HS-5 (cell line): Measurements from ENCODE around the gene CCDC12.

ENCODE experiments used
- DNase-seq: peaks from one replicate; pipeline ENCODE4 v3.0.0-alpha.2; 2012; ENCODE audit warnings: low read depth

The CCDC12 gene

DNA sequence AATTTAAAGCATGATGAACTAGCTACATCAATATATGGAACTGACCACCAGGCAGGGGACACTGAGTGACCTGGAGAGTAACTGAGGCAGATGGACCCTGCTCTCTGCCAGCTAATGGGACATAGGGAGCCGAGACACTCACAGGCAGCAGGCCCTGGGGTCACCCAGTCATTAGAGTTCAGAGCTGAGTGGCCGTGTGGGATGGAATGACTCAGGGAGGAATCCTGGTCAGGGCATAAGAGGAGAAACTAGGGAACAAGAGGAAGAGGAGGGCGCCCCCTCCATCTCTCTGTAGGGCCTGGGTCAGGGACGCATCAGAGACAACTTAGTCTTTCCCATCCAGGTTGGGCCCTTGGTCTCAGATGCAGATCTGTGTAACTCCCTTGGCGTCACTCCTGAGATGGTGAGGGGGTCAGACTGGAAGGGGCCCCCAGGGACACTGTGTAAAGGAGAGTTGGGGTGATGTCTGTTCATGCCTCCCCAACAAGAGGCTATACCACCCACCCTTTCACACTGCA lies 39.8 kb downstream of the CCDC12 start:
- no peak for DNase-seq

DNA sequence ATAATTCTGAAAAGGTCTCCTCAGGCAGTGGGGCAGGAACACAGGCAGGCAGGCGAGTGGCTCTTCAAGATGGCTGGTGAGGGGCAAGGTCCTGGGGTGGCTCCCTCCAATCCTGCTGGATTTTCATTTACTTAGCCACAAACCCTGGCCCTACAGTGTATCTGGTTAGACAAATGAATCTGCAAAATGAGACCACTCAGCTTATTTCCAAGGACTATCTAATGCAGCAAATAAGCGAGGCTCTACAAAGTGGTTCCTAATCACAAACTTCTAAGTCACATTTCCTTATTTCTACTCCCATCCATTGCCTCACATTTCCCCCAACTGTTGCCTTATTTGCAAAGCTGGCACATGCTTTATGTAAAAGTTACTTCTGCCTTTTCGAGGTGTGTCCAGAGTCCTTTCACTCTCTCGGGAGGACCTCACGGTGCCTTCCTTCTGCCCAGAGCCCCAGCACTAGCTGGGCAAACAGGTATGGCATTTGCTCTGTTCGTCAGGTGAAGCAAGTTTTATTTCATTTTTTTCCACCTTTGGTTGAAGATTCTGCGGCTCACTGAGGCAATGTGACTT lies 40.5 kb downstream of the CCDC12 start:
- no peak for DNase-seq

DNA sequence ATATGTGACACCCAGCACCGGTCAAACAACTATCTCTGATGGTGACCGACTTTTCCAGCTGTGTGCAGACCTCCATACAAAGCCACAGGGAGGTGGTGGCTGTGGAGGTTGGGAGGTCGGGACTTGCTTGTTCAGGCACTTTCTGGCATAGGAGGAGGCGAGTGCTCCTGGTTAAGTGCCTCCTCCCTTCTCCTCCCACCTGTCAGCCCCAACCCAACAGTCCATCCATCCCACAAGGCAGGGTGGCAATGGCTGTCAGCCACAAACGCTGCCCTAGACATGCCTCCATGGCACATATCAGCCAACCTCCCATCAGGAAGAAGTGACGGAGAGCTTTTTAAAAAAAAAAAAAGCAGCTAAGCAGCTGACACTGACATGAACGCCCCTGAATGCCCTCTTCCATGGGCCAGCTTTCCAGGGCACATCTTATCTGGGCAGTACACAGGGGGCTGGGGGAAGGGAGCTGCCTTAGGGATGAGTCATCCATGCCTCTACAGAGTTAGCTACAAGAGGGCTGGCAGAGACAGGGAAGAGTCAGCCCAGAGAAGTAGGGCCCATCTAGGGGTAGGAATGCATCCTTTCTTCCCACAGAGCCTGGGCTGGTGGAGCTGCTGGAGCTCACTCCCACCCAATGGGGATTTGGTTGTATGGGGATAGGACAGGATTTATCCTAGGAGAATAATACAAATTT lies 41.2 kb downstream of the CCDC12 start:
- DNase-seq: peak; percentile 91

DNA sequence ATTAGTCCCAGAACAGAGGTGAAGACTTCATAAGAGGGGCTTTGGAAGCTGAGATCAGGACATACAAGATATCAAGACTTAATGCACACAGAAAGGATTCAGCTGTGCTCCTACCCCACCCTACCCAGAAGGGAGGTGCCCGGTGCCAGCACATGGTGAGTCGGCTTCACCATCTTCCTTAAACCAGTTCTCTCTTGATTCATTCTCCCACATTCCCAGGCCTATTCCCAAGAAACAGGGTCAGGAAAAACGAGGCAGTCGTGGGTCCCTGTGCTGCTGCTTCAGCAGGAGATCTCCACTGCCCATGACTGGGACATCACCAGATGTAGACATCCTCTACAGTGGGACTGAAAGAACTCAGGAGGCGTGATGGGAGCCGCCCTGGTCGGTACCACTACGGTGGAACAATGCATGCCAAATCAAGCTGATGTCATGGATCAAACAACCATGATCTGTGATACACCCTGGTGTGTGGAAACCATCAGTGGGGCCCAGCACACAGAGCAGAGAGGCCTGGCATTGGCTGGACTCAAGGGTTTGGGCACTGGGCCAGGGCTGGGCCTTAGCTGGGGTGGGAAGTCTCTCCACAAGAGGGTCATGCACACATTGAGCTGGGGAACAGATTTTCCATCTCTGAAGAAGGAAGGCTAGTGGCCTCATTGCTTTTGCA lies 41.9 kb downstream of the CCDC12 start:
- peak; percentile 44 for DNase-seq

DNA sequence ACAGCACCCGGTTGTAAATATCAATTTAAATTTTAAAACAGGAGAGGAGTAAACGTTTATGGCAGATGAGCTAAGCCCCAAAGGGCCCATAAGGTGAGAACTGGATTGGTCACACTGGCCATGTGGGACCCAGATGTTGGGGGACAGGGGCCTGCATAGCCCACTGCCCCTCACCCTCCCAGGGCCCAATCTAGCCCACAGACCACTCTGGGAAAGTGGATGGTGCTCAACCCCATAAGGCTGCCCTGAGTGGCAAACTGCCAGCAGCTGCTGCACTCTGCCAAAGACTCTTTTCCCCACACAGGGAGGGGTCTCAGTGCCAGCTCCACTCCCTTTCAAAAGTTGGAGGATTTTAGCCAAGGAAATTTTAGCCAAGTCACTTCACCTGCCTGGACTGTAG lies 42.5 kb downstream of the CCDC12 start:
- DNase-seq: no peak

DNA sequence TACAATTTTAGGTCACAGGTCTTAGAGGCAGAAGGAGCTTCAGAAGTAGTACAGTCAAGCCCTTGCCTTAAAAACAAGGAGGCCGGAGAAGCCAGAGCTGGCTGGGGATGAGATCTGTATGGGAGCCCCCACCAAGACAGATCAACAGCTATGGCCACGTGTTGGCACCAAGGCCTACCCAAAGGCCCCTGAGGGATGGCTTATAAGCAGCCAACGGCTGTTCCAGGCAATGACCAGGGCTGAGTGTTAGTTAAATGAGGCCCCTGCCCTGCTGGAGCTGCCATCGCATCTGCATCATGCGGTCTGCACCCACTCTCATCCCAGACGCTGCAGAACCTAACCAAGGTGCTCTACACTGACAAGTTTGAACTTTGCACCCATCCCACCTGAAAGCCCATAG lies 43.3 kb downstream of the CCDC12 start:
- DNase-seq: no peak

DNA sequence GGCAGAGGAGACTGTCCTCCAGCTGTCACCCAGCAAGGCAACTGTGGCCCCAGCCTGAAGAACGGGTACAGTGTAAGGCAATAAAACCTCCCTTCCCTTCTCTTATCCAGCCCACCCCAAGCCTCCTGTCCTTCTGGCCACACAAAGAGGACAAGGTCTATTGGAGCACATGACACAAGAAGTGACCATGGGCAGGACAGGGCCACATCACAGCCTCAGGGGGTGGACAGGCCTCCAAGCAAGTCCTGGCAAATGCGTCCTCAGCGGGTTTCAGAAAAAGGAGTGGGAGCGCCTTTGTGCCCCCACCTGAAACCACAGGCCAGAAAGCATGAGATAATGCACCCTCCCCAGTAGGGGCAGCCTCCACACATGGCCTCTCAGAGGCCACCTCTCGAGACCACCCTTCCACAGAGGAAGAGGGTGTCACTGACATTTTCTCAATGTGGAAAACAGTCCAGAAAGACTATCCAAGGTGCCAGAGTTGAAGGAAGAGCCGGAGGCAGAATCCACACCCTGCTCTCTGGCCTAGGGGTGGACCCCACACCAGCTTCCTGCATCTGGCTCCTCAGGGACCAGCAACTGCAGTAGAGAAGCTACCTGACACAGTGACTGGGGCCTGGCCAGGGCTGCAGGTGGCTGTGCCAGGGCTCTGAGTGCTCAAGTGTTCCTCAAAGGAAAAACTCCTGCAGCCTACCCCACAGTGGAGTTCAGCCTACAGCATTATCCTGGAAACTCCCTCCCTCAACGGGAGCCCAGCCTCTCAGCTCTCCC lies 43.9 kb downstream of the CCDC12 start:
- no peak for DNase-seq

DNA sequence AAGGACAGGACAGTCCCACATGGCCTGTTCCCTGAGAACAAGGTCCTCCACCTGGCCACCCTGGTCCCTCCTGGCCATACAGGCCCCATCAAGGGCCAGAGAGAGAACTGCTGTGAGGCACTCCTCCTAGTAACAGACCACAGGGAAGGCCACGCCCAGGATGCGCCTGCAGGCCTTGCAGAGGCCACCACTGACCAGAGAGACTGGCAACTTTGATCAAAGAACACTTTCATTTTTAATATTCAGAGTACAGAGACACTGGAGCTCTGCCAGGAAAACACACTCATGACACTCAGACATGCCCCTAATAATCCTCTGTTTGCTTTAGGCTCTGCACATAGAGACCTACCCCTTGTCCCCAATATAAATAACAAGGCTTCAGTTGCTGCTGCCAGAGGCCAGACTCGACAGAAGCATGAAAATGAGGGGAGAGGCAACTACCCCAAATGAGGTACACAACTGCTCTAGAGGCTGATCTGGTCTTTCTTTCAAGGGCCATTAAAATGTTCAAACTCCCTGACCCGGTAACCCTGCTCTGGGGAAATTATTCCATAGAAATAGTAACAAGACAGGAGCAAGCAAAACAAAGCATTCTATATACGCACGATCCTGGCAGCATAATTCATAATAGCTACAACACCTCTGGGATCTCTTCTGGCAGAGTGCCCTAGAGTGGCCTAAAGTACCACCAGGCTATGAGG lies 44.8 kb downstream of the CCDC12 start:
- no peak for DNase-seq

DNA sequence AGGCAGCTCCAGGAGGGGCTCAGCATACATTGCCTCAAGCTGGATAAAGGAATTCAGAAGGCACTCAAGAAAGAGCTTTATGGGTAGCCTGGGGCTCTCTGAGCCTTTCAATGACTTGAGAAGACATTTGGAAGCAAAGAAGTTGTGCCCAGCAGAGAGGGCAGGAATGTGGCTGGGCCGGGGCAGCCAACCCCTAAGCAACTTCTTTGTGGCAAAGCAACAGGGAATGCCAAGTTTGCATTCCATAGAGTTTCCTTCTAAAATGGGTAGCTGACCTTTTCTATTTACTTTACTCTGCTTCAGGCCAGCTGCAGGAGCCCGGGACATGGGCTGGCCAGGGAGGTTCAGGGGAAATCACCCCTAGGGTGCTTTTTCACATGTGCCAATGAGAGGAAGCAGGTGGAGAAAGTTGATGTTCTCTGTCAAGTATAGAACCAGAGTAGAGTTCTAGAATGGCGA lies 45.6 kb downstream of the CCDC12 start:
- DNase-seq: no peak

DNA sequence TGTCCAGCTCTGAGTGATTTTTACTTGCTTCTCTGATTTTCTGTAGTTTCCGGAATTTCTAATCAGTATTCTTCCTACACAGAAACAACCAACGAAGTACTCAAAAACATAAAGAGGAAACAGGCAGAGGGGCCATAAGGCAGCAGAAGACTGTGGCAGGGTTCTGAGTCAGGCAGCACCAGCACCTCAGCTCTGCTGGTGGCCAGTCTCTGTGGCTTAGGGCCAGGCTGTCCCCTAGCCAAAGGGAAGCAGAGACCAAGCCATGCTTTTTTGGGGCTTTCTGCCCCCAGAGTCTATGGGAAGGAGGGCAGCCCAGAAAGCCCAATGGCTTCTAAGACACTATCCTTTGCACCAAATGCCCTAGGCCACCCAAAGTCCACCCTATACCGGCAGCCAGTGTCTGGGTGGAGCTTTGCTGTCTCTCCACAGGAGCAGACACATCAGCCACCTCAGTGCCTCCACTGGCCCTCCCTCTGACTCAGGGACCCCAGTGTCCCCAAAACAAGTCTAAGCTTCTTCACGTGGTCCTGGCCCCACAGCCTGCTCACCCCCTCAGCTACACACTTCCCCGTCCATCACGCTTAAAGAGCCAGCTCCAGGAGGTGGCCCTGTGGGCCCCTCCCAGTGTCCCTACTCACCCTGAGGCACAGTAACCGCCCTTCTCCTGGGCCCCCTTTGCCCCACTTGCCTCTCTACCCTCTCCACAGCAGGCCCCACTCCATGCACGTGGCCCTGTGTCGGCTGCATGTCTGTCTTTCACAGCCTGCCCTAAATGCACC lies 46.2 kb downstream of the CCDC12 start:
- DNase-seq: no peak

DNA sequence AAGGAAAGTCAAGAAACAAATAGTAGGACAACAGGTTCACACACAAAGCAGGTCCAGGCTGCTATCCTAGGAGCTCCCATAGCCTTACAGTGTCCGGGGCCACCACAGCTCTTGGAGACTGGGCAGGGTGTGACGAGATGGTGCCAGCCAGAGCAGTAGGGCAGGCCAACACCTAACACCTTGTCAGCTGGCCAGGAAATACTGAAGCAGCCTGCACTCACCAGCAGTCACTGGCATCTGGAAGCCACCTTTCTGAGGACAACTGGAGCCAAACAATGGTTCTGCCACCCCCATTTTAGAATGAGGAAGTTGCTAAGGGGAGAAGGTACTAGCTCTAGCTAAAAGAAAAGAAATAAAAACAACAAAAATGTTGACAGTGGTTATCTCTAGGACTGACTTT lies 47.2 kb downstream of the CCDC12 start:
- no peak for DNase-seq

DNA sequence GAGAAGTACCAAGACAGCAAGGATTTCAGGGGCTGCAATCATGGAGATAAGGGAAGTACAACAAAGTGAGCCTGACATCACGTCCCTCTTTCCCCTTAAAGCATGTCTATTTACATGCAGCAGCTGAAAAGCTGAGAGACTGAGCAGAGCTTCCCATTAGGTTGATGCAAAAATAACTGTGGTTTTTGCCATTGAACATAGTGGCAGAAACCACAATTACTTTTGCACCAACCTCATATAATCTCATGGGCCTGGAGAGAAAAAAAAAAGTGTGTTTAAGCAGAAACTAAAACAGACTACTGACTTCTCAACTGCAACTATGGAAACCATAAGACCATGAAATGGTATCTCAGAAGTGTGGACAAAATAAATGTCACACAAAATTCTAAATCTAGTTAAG lies 48.3 kb downstream of the CCDC12 start:
- DNase-seq: no peak

DNA sequence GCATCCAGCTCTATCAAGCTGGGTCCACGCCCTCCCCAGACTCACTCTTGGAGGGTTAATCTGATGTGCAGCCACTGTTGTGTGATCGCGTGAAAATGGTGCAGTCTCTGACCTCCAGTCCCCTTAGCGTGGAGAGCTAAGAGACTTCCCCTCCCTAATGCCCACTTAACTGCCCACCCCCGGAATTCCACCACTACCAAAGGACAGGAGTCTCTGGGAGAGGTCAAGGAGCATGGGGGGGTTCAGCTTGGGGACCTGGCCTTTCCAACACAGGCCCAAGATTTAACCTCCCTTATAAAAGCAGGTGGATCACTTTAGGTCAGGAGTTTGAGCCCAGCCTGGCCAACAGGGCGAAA lies 48.8 kb downstream of the CCDC12 start:
- no peak for DNase-seq

DNA sequence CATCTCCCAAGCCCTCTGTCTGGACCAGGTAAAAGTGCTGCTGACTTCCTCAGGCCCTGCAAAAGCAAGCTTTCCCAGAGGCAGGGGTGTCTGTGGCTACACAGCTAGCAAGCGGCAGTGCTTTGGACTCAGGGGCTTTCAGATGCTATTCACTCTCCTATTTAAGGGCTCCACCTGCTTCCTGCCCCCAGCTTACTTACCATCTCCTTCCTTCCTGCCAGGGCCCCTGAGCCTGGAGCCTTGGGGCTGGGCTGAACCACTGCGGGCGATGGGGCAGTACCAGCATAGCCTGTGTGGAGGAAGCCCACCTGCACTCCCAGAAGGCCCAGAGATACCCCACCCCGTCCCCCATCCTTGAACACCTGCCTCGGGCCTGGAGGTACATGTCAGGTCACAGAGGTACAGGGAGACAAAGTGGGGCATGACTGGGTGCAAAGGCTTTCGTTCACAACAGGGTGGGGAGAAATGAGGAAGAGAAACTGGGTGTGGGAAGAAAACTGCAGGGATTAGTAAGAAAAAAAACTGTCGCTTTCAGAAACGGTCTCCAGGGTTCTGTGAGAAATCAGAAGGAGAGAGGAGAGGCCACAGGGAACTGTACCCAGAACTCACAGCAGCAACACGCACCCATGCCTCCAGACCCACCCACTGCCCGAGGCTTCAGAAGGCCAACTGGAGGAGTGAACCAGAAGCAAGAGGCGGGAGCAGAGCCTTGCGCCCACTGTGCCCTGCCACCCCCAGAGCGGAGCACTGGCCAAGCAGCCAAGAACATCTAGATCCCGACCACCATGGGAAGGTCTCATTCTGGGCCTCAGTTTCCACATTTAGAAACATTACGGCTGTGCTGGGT lies 49.5 kb downstream of the CCDC12 start:
- DNase-seq: no peak

DNA sequence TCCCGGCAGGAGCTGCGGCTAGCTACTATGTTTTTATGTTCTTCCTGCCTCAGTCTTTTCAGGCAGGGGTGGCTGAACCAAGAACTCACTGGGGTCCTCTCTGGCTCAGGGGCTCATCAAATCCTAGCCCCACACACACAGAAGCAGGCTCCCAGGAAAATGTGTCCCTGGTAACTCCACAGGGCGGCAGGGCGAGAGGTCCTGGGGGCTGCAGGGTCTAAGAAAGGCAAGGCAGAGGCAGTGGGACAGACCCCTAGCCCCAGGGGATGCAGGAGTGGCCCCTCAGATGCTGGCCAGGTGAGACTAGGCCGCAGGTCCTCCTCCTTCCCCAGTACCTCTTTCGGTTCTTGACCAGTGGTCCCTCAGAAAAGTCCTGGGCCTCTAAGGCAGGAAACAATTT lies 50.1 kb downstream of the CCDC12 start:
- DNase-seq: no peak

DNA sequence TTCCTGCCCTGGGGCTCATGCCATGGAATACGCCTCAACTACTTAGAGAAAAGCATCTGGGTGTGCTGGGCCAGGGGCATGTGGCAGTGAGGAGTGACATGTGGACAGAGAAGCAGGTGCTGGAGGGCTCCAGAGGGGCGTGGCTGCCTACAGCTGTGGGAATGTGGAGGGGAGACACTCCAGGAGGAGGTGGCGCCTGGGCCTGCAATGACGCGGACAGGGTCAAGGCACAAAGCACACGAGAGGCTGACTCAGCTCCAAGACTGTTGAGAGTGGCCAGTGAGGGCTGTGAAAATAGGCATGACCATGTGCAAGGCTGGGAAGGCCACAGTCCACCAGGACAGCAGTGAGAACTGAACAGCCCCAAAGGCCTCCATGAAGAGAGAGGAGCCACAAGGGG lies 50.5 kb downstream of the CCDC12 start:
- no peak for DNase-seq

DNA sequence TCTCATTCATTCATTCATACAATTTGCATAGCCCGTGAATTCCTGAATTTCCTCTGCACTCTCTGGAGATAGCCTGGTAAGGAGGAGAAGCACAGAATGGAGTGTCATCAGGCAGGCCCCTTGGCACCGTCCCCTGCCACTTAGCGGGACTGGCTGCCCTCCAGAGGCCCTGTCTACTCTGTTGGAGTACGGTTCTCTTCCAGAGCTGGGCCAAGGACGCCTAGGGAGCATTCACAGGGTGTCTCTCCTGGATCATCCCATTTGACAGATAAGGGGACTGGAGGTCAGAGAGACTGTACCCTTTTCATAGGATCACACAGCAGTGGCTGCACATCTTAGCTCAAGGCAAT lies 51.0 kb downstream of the CCDC12 start:
- DNase-seq: no peak

DNA sequence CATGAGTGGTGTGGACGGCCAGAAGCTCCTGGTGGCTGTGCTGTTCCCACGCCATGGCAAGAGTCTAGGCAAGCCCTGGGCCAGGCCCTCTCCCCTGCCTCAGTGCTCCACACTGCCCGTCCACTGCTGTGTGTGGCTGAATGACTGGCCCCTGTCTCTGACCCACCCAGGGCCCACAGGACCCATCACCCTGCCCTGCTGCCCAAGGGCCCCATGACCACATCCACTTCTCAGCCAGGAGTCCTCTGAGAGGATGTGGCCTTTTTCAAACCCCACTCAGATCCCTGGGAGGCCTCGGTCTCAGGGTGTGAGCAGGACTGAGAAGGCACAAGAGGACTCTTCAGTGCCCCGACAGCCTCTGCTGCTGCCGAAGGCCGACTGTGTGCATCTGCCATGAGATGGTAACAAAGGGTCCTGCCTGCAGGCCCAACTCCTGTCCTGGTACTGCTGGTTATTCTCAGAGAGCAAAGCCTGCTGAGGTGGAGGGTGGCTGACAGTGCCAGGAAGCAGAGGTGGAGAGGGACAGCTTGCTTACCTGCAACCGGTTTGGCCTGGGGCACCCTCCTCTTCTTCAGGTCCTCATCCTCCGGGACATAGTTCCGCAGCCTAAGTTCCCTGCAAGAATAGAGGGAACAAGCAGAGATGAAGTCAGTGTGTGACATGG lies 51.5 kb downstream of the CCDC12 start:
- DNase-seq: no peak

DNA sequence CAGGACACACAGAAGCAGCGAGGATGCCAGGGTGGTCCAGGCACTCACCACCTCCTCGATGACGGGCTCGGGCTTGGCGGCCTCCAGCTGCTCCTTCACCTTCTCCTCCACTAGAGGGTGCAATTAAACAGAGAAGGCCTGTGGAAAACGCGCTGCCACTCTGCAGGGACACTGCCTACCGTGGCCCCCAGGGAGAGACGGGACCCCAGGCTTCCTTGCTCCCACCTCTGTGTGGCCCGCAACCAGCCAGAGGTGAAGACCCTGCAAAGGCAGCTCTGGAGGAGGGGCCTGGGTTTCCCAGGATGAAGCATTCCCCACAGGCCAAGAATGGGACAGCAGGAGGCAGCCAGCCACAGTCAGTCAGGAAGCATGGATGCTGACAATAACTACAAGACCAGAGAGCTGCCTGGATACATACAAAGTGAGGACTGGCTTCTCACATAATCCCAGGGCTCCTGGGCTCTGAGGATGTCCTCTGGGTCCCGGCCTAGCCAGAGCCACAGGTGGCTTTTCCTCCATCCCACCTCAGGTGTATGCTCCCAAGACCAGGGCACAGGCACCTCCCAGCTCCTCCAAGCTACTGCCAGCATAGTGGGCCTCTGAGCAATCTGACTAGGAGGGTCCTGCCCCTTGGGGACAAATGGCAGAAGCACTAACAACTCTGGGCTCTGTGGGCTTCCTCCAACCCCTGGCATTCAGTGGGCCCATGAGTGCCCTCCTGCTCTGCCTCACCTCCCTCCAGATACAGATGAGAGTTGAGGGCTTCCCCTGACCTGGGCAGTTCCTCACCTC lies 52.8 kb downstream of the CCDC12 start:
- DNase-seq: no peak
